Endothelial cell of umbilical vein (primary cell): ENCODE data around the gene PPFIBP1. TPM values are rescaled to one million over a fixed set of nuclear protein-coding genes. Genes with fewer than 3 reads are reported as not detected.

ENCODE experiments used
- BruUV-seq: library from RNA; stranded (reverse); fragments of 400-500 nt; replicated peaks from 2 replicates; lab custom pipeline; 2021; lab: Mats Ljungman, UMichigan
- CTCF ChIA-PET: fragments of 300-600, 350-600 bp; sonication (Branson Sonifier 250); formaldehyde crosslinking; loops from one replicate; lab custom pipeline; 2021; ENCODE audit warnings: antibody characterized with exemption, inconsistent platforms; lab: Charles Lee
- POLR2A ChIA-PET: fragments of 300-600, 350-600 bp; sonication (Branson Sonifier 250); formaldehyde crosslinking; loops from one replicate; lab custom pipeline; 2021; ENCODE audit warnings: antibody characterized with exemption, inconsistent platforms; lab: Charles Lee
- DNase-seq: peaks from one replicate; pipeline ENCODE4 v3.0.0-alpha.2; 2011; ENCODE audit warnings: low read depth, low spot score
- FAIRE-seq: peaks from 2 replicates; lab custom pipeline; 2011; peaks lifted over from hg19 to GRCh38; lab: Jason Lieb, UNC
- H2AFZ ChIP-seq: 2 replicates; pipeline ENCODE4 v1.6.0; 2012; ENCODE audit warnings: low read depth, low read length, control low read depth, inconsistent platforms
- H3K27ac ChIP-seq: 2 replicates; pipeline ENCODE4 v1.5.1; 2011; ENCODE audit warnings: low read depth, mild to moderate bottlenecking, control low read depth, low read length, moderate library complexity; ENCODE audit not compliant: insufficient read depth
- H3K27me3 ChIP-seq, 2 experiments: 2 replicates each; pipeline versions ENCODE4 v1.6.0 to v1.6.1; 2011; ENCODE audit warnings: low read length in 2 of 2, mixed read lengths in 1 of 2; ENCODE audit not compliant: control insufficient read depth in 2 of 2, insufficient read depth in 2 of 2
- H3K36me3 ChIP-seq, 2 experiments: 2 replicates in 1 of 2; 3 replicates in 1 of 2; pipeline ENCODE4 v1.5.1; 2011; ENCODE audit warnings: low read length in 2 of 2, mild to moderate bottlenecking in 1 of 2, moderate library complexity in 1 of 2; ENCODE audit not compliant: control insufficient read depth in 2 of 2, insufficient read depth in 2 of 2; ENCODE audit errors: extremely low read depth in 1 of 2
- H3K4me1 ChIP-seq: 3 replicates; pipeline ENCODE4 v1.5.1; 2011; ENCODE audit warnings: mild to moderate bottlenecking, low read length; ENCODE audit not compliant: control insufficient read depth, insufficient read depth; ENCODE audit errors: extremely low read depth
- H3K4me2 ChIP-seq: 2 replicates; pipeline ENCODE4 v1.6.1; 2011; ENCODE audit warnings: low read length, control low read depth, mixed read lengths; ENCODE audit not compliant: insufficient read depth
- H3K4me3 ChIP-seq, 3 experiments: fragments of 200-600 bp in 1 of 3; sonication (generic), shearing (Covaris generic) in 1 of 3; replicated peaks in 1 of 3; 2 replicates each; pipeline ENCODE4 v1.5.1; 2011 to 2016; ENCODE audit warnings: control low read depth in 3 of 3, low read length in 3 of 3, mild to moderate bottlenecking in 2 of 3, inconsistent platforms in 1 of 3, low read depth in 1 of 3, moderate library complexity in 1 of 3; ENCODE audit not compliant: insufficient read depth in 1 of 3
- H3K79me2 ChIP-seq: 2 replicates; pipeline ENCODE4 v1.6.0; 2012; ENCODE audit warnings: low read length, inconsistent platforms; ENCODE audit not compliant: control insufficient read depth, insufficient read depth
- H3K9ac ChIP-seq: replicated peaks from 2 replicates; pipeline ENCODE3; 2011; ENCODE audit warnings: low read length, control low read depth; ENCODE audit not compliant: insufficient read depth; ENCODE audit errors: extremely low read depth
- H3K9me1 ChIP-seq: replicated peaks from 3 replicates; pipeline ENCODE4 v1.6.0; 2011; ENCODE audit warnings: mild to moderate bottlenecking, low read length; ENCODE audit not compliant: control insufficient read depth, insufficient read depth; ENCODE audit errors: extremely low read depth
- H3K9me3 ChIP-seq: replicated peaks from 2 replicates; pipeline ENCODE4 v1.5.1; 2012; ENCODE audit warnings: low read length, inconsistent platforms; ENCODE audit not compliant: control insufficient read depth, insufficient read depth
- H4K20me1 ChIP-seq: replicated peaks from 2 replicates; pipeline ENCODE3; 2011; ENCODE audit warnings: mild to moderate bottlenecking, low read length; ENCODE audit not compliant: control insufficient read depth, insufficient read depth; ENCODE audit errors: extremely low read depth
- EZH2 ChIP-seq: IDR thresholded peaks from 2 replicates; pipeline ENCODE4 v1.6.1; 2012; ENCODE audit warnings: borderline replicate concordance, low read depth, mild to moderate bottlenecking, moderate library complexity, low read length, inconsistent platforms; ENCODE audit not compliant: severe bottlenecking
- FOS ChIP-seq: IDR thresholded peaks from 2 replicates; pipeline ENCODE4 v1.6.1; 2011; ENCODE audit warnings: mild to moderate bottlenecking, low read length, moderate library complexity, borderline replicate concordance; ENCODE audit not compliant: insufficient read depth
- JUN ChIP-seq: IDR thresholded peaks from 2 replicates; pipeline ENCODE4 v1.6.1; 2011; ENCODE audit warnings: borderline replicate concordance, low read depth; ENCODE audit not compliant: insufficient read length, insufficient read depth
- MYC ChIP-seq: IDR thresholded peaks from one replicate; pipeline ENCODE4 v1.6.1; 2011; ENCODE audit warnings: mild to moderate bottlenecking, low read depth, low read length
- dilution Hi-C: fragments of 300-500 bp; cut with MboI; formaldehyde crosslinking; loops from one replicate; pipeline ENCODE4 v1.15.0; 2019; ENCODE audit warnings: low sequenced_read_pairs; ENCODE audit not compliant: extremely low pct_ligation_motif_present
- intact Hi-C: fragments of 100-400 bp; cut with micrococcal nuclease; formaldehyde crosslinking; loops from one replicate; pipeline ENCODE4 v1.10.0; 2022
- polyA plus RNA-seq, 4 experiments: library from polyadenylated mRNA; depleted of rRNA in 3 of 4; stranded (reverse) in 3 of 4; unstranded in 1 of 4; fragments of >200 nt; gene quantifications; 2 replicates each; pipeline versions ENCODE4 v1.2.1 to v1.2.3, GENCODE V29; 2011 to 2012; ENCODE audit warnings: missing spikeins in 1 of 4
- total RNA-seq: library from RNA; stranded (reverse); gene quantifications from 2 replicates; pipeline ENCODE4 v1.2.3, GENCODE V29; 2021
- TF ChIP-seq, protein P1 (sequence below), 2 donors: IDR thresholded peaks; 1 replicate in 1 of 2; 2 replicates in 1 of 2; pipeline ENCODE4 v1.5.1; 2011; ENCODE audit warnings: low read length in 2 of 2, mild to moderate bottlenecking in 2 of 2, moderate library complexity in 2 of 2, control low read depth in 1 of 2, inconsistent platforms in 1 of 2, low read depth in 1 of 2; ENCODE audit not compliant: insufficient read depth in 1 of 2; ENCODE audit errors: extremely low read depth in 1 of 2

The PPFIBP1 gene
- total and polyA plus RNA-seq, 2 donors (not counting 3 experiments of a cell fraction or from before 2014, with no cell fraction given), result 45.5 to 154 TPM

DNA sequence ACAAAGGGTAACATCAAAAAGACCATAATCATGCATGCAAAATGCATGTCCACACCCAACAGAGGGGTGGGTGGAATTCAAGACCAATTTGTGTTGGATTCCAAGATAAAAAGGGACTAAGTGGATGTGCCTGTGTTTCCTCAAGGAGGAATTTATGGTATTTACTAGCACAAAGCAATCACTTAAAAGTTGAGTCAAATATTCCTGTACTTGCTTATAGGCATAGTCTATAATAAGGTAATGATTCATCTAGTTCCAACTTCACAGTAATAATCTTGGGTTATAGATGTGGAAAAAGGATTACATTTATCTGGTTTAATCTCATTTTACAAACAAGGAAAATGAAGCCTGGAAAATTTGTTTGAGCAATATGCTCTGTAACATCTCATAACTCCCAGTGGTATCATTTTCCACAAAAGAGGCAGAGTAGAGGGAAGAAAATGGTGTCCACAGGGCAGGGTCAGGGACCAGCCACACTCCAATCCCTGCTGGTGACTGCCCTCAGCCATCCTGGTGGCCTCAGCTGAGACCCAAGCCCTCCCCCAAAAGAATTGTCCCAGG is 91.4 kb downstream of the PPFIBP1 start:
- Histone ChIP-seq H3K4me1 (peaks cover 54% of the 10 kb centered on the region), H3K9me3 (no peaks in the 10 kb centered on the region), H3K9ac (no peak overlapping the region), H3K27ac (peak overlapping the region; percentile 57), H3K27me3 (no peaks in the 10 kb centered on the region), H2AFZ (no peak overlapping the region), H3K4me3 (no peak overlapping the region), H4K20me1 (no peaks in the 10 kb centered on the region), H3K36me3 (no peaks in the 10 kb centered on the region), H3K79me2 (peaks cover 55% of the 10 kb centered on the region), H3K4me2 (no peak overlapping the region), H3K9me1 (no peaks in the 10 kb centered on the region)
- ChIA-PET CTCF (interaction anchor here (1.2 kb wide), 1 partner anchor 32 kb away, joined by 4 read pairs; no protein-coding TSS in a partner anchor), POLR2A (interaction anchor here (0.6 kb wide), 1 partner anchor 191 kb away, joined by 3 read pairs; no protein-coding TSS in a partner anchor)
- no peak for FAIRE-seq
- dilution Hi-C loops (no loop called here), intact Hi-C loops (loop anchor here (5.0 kb wide), 1 partner anchor 153 kb away; no protein-coding TSS in a partner anchor)
- no peak for TF ChIP-seq FOS
- TF ChIP-seq, protein P1, sequence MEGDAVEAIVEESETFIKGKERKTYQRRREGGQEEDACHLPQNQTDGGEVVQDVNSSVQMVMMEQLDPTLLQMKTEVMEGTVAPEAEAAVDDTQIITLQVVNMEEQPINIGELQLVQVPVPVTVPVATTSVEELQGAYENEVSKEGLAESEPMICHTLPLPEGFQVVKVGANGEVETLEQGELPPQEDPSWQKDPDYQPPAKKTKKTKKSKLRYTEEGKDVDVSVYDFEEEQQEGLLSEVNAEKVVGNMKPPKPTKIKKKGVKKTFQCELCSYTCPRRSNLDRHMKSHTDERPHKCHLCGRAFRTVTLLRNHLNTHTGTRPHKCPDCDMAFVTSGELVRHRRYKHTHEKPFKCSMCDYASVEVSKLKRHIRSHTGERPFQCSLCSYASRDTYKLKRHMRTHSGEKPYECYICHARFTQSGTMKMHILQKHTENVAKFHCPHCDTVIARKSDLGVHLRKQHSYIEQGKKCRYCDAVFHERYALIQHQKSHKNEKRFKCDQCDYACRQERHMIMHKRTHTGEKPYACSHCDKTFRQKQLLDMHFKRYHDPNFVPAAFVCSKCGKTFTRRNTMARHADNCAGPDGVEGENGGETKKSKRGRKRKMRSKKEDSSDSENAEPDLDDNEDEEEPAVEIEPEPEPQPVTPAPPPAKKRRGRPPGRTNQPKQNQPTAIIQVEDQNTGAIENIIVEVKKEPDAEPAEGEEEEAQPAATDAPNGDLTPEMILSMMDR (IDR thresholded peaks at IDR 0.05; ENCODE audit: extremely low read depth in 1 of 2, insufficient read depth in 1 of 2, low read depth in 1 of 2, low read length in 2 of 2), result no peak
- peak; percentile 25 for TF ChIP-seq JUN
- TF ChIP-seq MYC, result no peak
- no peak for TF ChIP-seq EZH2
- no TSS peak for BruUV-seq
- DNase-seq, result no peak
